B cell (primary cell): ENCODE data around the gene CADM2.

Source experiments
- CTCF ChIP-seq: fragments of 200-600 bp; IDR thresholded peaks from one replicate; pipeline ENCODE4 v1.8.0; 2022; ENCODE audit warnings: antibody characterized with exemption, mild to moderate bottlenecking
- EZH2 ChIP-seq: IDR thresholded peaks from 2 replicates; pipeline ENCODE4 v1.6.1; 2012; ENCODE audit warnings: borderline replicate concordance, low read depth, mild to moderate bottlenecking, moderate library complexity, low read length; ENCODE audit not compliant: insufficient read depth, poor library complexity, severe bottlenecking

DNA sequence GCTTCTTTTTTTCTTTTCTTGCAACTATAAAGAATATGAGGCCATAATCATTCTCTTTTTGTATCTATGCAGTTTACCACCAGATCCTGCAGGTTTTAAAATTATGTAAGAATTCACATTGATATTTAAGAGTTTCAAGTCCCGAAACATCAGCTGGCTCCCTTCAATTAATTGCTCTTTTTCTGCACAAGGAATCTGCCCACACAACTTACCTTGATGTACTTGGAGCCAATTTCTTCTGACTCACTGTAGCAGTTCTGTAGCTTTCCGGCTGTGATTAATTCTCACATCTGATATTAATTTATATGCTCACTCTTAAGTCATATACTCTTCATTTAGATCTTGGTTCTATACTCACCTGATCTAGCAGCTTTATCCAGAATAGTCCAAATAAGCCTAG, 781.8 kb downstream of the CADM2 start:
- TF ChIP-seq CTCF (no peak), EZH2 (no peak)
